K562 (cell line): ENCODE measurements around the gene SIMC1. TPM values are rescaled to one million over a fixed set of nuclear protein-coding genes. Genes with fewer than 3 reads are reported as not detected.

Source experiments
- ATAC-seq: fragments of 200-7000 bp; cut with Tn5 transposase; 3 replicates; pipeline ENCODE4 v1.9.1; 2020; ENCODE audit warnings: moderate library complexity
- BruUV-seq: library from RNA; stranded (reverse); fragments of 400-500 nt; replicated peaks from 2 replicates; lab custom pipeline; 2021; lab: Mats Ljungman, UMichigan
- CTCF ChIA-PET: fragments of 300-600 bp; formaldehyde crosslinking; extraction: SDS; loops from one replicate; lab custom pipeline; 2021; ENCODE audit warnings: low intra/inter-chr PET ratio; lab: Yijun Ruan, JAX
- POLR2A ChIA-PET: fragments of 300-600, 350-650 bp; sonication (Branson Sonifier 250); formaldehyde crosslinking; extraction: SDS; loops from one replicate; lab custom pipeline; 2021; ENCODE audit warnings: antibody characterized with exemption, inconsistent platforms; lab: Yijun Ruan, JAX
- DNase-seq, 4 experiments: peaks; one replicate each; pipeline versions ENCODE4 v3.0.0 to v3.0.0-alpha.2; 2011 to 2018; ENCODE audit warnings: low spot score in 3 of 4, mixed read lengths in 3 of 4; ENCODE audit errors: extremely low read depth in 1 of 4
- FAIRE-seq: peaks from 2 replicates; lab custom pipeline; 2011; peaks lifted over from hg19 to GRCh38; lab: Jason Lieb, UNC
- H2AFZ ChIP-seq: 2 replicates; pipeline ENCODE4 v1.6.0; 2011; ENCODE audit warnings: low read depth, low read length, control low read depth, inconsistent platforms
- H3K27ac ChIP-seq: fragments of 200-600 bp; 3 replicates; pipeline ENCODE4 v1.8.0; 2011; ENCODE audit warnings: low read depth, mild to moderate bottlenecking, control low read depth, inconsistent platforms, low read length, moderate library complexity, mixed read lengths; ENCODE audit errors: extremely low read depth
- H3K27me3 ChIP-seq, 2 experiments: fragments of 300-600 bp in 1 of 2; 2 replicates in 1 of 2; 3 replicates in 1 of 2; pipeline versions ENCODE4 v1.6.0 to v1.8.0; 2011; ENCODE audit warnings: inconsistent platforms in 2 of 2, low read length in 2 of 2, mild to moderate bottlenecking in 1 of 2, mixed read lengths in 1 of 2, moderate library complexity in 1 of 2; ENCODE audit not compliant: control insufficient read depth in 2 of 2, insufficient read depth in 2 of 2
- H3K36me3 ChIP-seq: fragments of 300-600 bp; 3 replicates; pipeline ENCODE4 v1.8.0; 2011; ENCODE audit warnings: mild to moderate bottlenecking, low read length, inconsistent platforms; ENCODE audit not compliant: control insufficient read depth, insufficient read depth
- H3K4me1 ChIP-seq, 2 experiments: fragments of 200-600 bp in 1 of 2; replicated peaks in 1 of 2; 2 replicates in 1 of 2; 3 replicates in 1 of 2; pipeline versions ENCODE4 v1.5.1 to v1.8.0; 2011; ENCODE audit warnings: inconsistent platforms in 2 of 2, low read length in 2 of 2, mild to moderate bottlenecking in 1 of 2, mixed read lengths in 1 of 2, moderate library complexity in 1 of 2; ENCODE audit not compliant: control insufficient read depth in 2 of 2, insufficient read depth in 2 of 2
- H3K4me2 ChIP-seq: 2 replicates; pipeline ENCODE4 v1.6.1; 2011; ENCODE audit warnings: low read length, control low read depth, inconsistent platforms, mixed read lengths; ENCODE audit not compliant: insufficient read depth
- H3K4me3 ChIP-seq: fragments of 200-600 bp; sonication (generic), shearing (Covaris generic); 2 replicates; pipeline ENCODE4 v1.5.1; 2016; ENCODE audit warnings: control low read depth, inconsistent platforms
- H3K79me2 ChIP-seq: fragments of 200-600 bp; 3 replicates; pipeline ENCODE4 v1.8.0; 2011; ENCODE audit warnings: low read length, inconsistent platforms; ENCODE audit not compliant: control insufficient read depth, insufficient read depth
- H3K9ac ChIP-seq, 2 experiments: 2 replicates each; pipeline versions ENCODE4 v1.6.0 to v1.6.1; 2011; ENCODE audit warnings: low read depth in 2 of 2, low read length in 2 of 2, control low read depth in 1 of 2, inconsistent platforms in 1 of 2, mild to moderate bottlenecking in 1 of 2, mixed read lengths in 1 of 2; ENCODE audit not compliant: insufficient read depth in 1 of 2
- H3K9me1 ChIP-seq: one replicate; pipeline ENCODE4 v1.6.0; 2011; ENCODE audit warnings: inconsistent platforms, mild to moderate bottlenecking, low read length, moderate library complexity; ENCODE audit not compliant: control insufficient read depth, insufficient read depth
- H3K9me3 ChIP-seq: replicated peaks from 2 replicates; pipeline ENCODE4 v1.5.1; 2011; ENCODE audit warnings: low read depth, low read length, inconsistent platforms; ENCODE audit not compliant: control insufficient read depth, insufficient read depth
- H4K20me1 ChIP-seq: replicated peaks from 2 replicates; pipeline ENCODE4 v1.6.1; 2011; ENCODE audit warnings: low read length, inconsistent platforms, mixed read lengths; ENCODE audit not compliant: control insufficient read depth, insufficient read depth
- BCOR ChIP-seq: fragments of 450-650 bp; IDR thresholded peaks from 2 replicates; pipeline ENCODE4 v1.6.1; 2016
- FOXA3 ChIP-seq, 2 experiments: fragments of 450-650 bp in 1 of 2; sonication (generic) in 1 of 2; formaldehyde crosslinking; IDR thresholded peaks in 1 of 2; conservative IDR thresholded peaks in 1 of 2; 2 replicates each; pipeline versions ENCODE4 v1.4.0 to v1.8.0; 2020 to 2022; ENCODE audit warnings: mild to moderate bottlenecking in 2 of 2, missing genetic modification reagents in 1 of 2
- GTF2E2 ChIP-seq: fragments of 200-800 bp; sonication (Bioruptor generic); IDR thresholded peaks from 2 replicates; pipeline ENCODE4 v1.6.1; 2016; ENCODE audit warnings: missing genetic modification characterization, missing compliant biosample characterization
- HNRNPH1 ChIP-seq: fragments of 200-400 bp; formaldehyde crosslinking; optimal IDR thresholded peaks from 2 replicates; pipeline ENCODE3; 2017; ENCODE audit warnings: low read depth, mild to moderate bottlenecking, low read length, moderate library complexity
- KAT7 ChIP-seq: sonication (generic); formaldehyde crosslinking; IDR thresholded peaks from 2 replicates; pipeline ENCODE4 v1.8.0; 2022; ENCODE audit warnings: missing genetic modification reagents, mild to moderate bottlenecking, borderline replicate concordance
- NBN ChIP-seq: fragments of 450-650 bp; IDR thresholded peaks from 2 replicates; pipeline ENCODE4 v1.6.1; 2016; ENCODE audit warnings: low read depth, mild to moderate bottlenecking
- NCOA4 ChIP-seq: fragments of 450-650 bp; IDR thresholded peaks from 2 replicates; pipeline ENCODE4 v1.6.1; 2018; ENCODE audit warnings: mild to moderate bottlenecking; ENCODE audit not compliant: partially characterized antibody
- RBM14 ChIP-seq: fragments of 200-400 bp; formaldehyde crosslinking; IDR thresholded peaks from 2 replicates; pipeline ENCODE4 v1.6.1; 2018; ENCODE audit warnings: low read depth, mild to moderate bottlenecking, low read length, moderate library complexity, borderline replicate concordance; ENCODE audit not compliant: insufficient read depth
- ZBTB43 ChIP-seq: sonication (generic); formaldehyde crosslinking; IDR thresholded peaks from 2 replicates; pipeline ENCODE4 v1.8.0; 2023; ENCODE audit warnings: mild to moderate bottlenecking, missing genetic modification reagents
- ZNF197 ChIP-seq: fragments of 200-800 bp; sonication (Bioruptor generic); IDR thresholded peaks from 2 replicates; pipeline ENCODE4 v1.6.1; 2016; ENCODE audit warnings: low read depth, missing genetic modification characterization, missing compliant biosample characterization
- ZNF232 ChIP-seq: sonication (generic); formaldehyde crosslinking; IDR thresholded peaks from 2 replicates; pipeline ENCODE4 v1.8.0; 2022; ENCODE audit warnings: mild to moderate bottlenecking, missing genetic modification reagents
- WGBS: fragments of 100-300 bp; shearing (Covaris generic); methylation state at CpG from one replicate; pipeline ENCODE4 v1.1.6; 2016; ENCODE audit warnings: low coverage, mixed read lengths; ENCODE audit not compliant: insufficient coverage; ENCODE audit errors: missing lambda C conversion rate; 5-methylcytosine and 5-hydroxymethylcytosine counted together
- in situ Hi-C: fragments of 300-500 bp; cut with MboI; formaldehyde crosslinking; loops from 4 replicates; pipeline ENCODE4 v1.15.0; 2018; ENCODE audit warnings: inconsistent platforms, mixed read lengths
- intact Hi-C: fragments of 100-400 bp; cut with micrococcal nuclease; formaldehyde crosslinking; loops from 2 replicates; pipeline ENCODE4 v1.14.2; 2022
- polyA plus RNA-seq, 8 experiments: library from polyadenylated mRNA; depleted of rRNA in 4 of 8; stranded (reverse) in 5 of 8; unstranded in 3 of 8; fragments of >200 nt; fragmentation: Nextera tagmentation in 2 of 8; fragmentation: Illumina TruSeq in 1 of 8; extraction: Ambion mirVana in 2 of 8; extraction: Trizol in 1 of 8; gene quantifications; 2 replicates each; pipeline versions ENCODE4 v1.2.1 to v1.2.3, GENCODE V29; 2011 to 2014; ENCODE audit warnings: inconsistent platforms in 1 of 8, missing spikeins in 1 of 8
- total RNA-seq, 7 experiments: library from RNA; depleted of rRNA in 6 of 7; stranded (reverse); fragments of >200 nt in 6 of 7; fragmentation: Illumina TruSeq in 2 of 7; extraction: Trizol in 2 of 7; gene quantifications; 2 replicates each; pipeline versions ENCODE4 v1.2.1 to v1.2.3, GENCODE V29; 2011 to 2021; ENCODE audit warnings: low replicate concordance in 1 of 7

SIMC1 gene
- total and polyA plus RNA-seq, 9 of the 15 experiments (the other 6 are each of a cell fraction or from before 2014, with no cell fraction given): 7.2 to 36.3 (median 14.7) TPM

GRCh38 chr5:176366232-176366894 lies 128.1 kb downstream of the SIMC1 start (continued):
- no peak for TF ChIP-seq ZNF197
- TF ChIP-seq, all 486 proteins: peak for 0

GRCh38 chr5:176368726-176369125 lies 130.5 kb downstream of the SIMC1 start:
- Histone ChIP-seq H3K79me2 (no peaks in the 10 kb centered on the region), H3K27me3 (no peaks in the 10 kb centered on the region), H2AFZ (no peak overlapping the region), H3K9me3 (no peaks in the 10 kb centered on the region), H3K9ac (peak overlapping the region in 1 of 2 experiments; percentile 14; a peak in 1 of 4 replicates), H3K36me3 (no peaks in the 10 kb centered on the region), H3K27ac (no peak overlapping the region), H3K4me1 (peaks cover 11 to 14% of the 10 kb centered on the region in 2 experiments), H3K9me1 (no peaks in the 10 kb centered on the region), H3K4me3 (no peak overlapping the region), H3K4me2 (no peak overlapping the region), H4K20me1 (no peaks in the 10 kb centered on the region)
- intact Hi-C loops (no loop called here), in situ Hi-C loops (no loop called here)
- DNase-seq: no peak
- no peak for FAIRE-seq
- ATAC-seq: no peak
- no peak for TF ChIP-seq NBN
- no peak for TF ChIP-seq ZNF232 (CRISPR knock-in tag)
- TF ChIP-seq RBM14: no peak
- no peak for TF ChIP-seq ZBTB43 (CRISPR knock-in tag)
- no peak for TF ChIP-seq GTF2E2 (tag)
- no peak for TF ChIP-seq BCOR
- no peak for TF ChIP-seq HNRNPH1
- TF ChIP-seq KAT7 (CRISPR knock-in tag): no peak
- no peak for TF ChIP-seq NCOA4
- no peak for TF ChIP-seq FOXA3 (CRISPR knock-in tag; conservative IDR thresholded peaks at IDR 0.05 in 1 of 2, IDR thresholded peaks at IDR 0.05 in 1 of 2)
- no TSS peak for BruUV-seq
- WGBS: 65% methylated on average over 3 of the region's 13 CpGs
- ChIA-PET CTCF (no interaction called here), POLR2A (no interaction called here)
